Left ventricle myocardium inferior (tissue), 1 donor: ENCODE data around the gene BBOX1. TPM values are rescaled to one million over a fixed set of nuclear protein-coding genes. Genes with fewer than 3 reads are reported as not detected.

Experiments
- DNase-seq: peaks from one replicate; pipeline ENCODE4 v3.0.0-alpha.2; 2020
- H3K27ac ChIP-seq: fragments of 200-600 bp; replicated peaks from 2 replicates; pipeline ENCODE4 v1.8.0; 2021
- H3K27me3 ChIP-seq: fragments of 200-600 bp; 2 replicates; pipeline ENCODE4 v1.8.0; 2021; ENCODE audit warnings: low read depth
- H3K36me3 ChIP-seq: fragments of 200-600 bp; 2 replicates; pipeline ENCODE4 v1.8.0; 2021
- H3K4me1 ChIP-seq: fragments of 200-600 bp; 2 replicates; pipeline ENCODE4 v1.8.0; 2021
- H3K4me3 ChIP-seq: fragments of 200-600 bp; 2 replicates; pipeline ENCODE4 v1.8.0; 2021; ENCODE audit warnings: mild to moderate bottlenecking, moderate library complexity
- H3K9me3 ChIP-seq: fragments of 200-600 bp; replicated peaks from 2 replicates; pipeline ENCODE4 v1.8.0; 2021
- CTCF ChIP-seq: fragments of 200-600 bp; IDR thresholded peaks from 2 replicates; pipeline ENCODE4 v1.8.0; 2021; ENCODE audit warnings: antibody characterized with exemption, mild to moderate bottlenecking, borderline replicate concordance
- intact Hi-C: fragments of 100-400 bp; cut with micrococcal nuclease; formaldehyde crosslinking; loops from one replicate; pipeline ENCODE4 v1.11.0; 2022
- total RNA-seq: library from RNA; stranded (reverse); fragmentation: NEBNext Ultra II Directional; extraction: Animal tissue kit (Norgen Biotek cat#: 25700); gene quantifications from one replicate; pipeline ENCODE4 v1.2.1, GENCODE V29; 2021
- donor health status: DM: no; HTN: yes; CAD: no; lungs with severe emphysema.

The BBOX1 gene
- total RNA-seq, 1 donor from 2014 or later = not detected

- H3K27me3 ChIP-seq = no peaks in the 10 kb centered on the region
- peaks cover 28% of the 10 kb centered on the region for H3K9me3 ChIP-seq
- TF ChIP-seq CTCF = no peak
- no peak for DNase-seq
- no peaks in the 10 kb centered on the region for H3K4me1 ChIP-seq
- intact Hi-C loops = no loop called here
- H3K27ac ChIP-seq = no peak overlapping the region
- no peaks in the 10 kb centered on the region for H3K36me3 ChIP-seq
- H3K4me3 ChIP-seq = no peak overlapping the region
Measured at GRCh38 chr11:27094120-27094519, 53.5 kb downstream of the BBOX1 start.

GRCh38 chr11:27095059-27095458 lies 54.4 kb downstream of the BBOX1 start:
- DNase-seq = no peak
- H3K4me1 ChIP-seq = no peaks in the 10 kb centered on the region
- peak overlapping the region; percentile 22 for H3K27ac ChIP-seq
- peaks cover 19% of the 10 kb centered on the region for H3K9me3 ChIP-seq
- H3K4me3 ChIP-seq = no peak overlapping the region
- H3K36me3 ChIP-seq = no peaks in the 10 kb centered on the region
- intact Hi-C loops = no loop called here
- H3K27me3 ChIP-seq = no peaks in the 10 kb centered on the region
- no peak for TF ChIP-seq CTCF

GRCh38 chr11:27095887-27096286 lies 55.3 kb downstream of the BBOX1 start:
- H3K27ac ChIP-seq = no peak overlapping the region

DNA sequence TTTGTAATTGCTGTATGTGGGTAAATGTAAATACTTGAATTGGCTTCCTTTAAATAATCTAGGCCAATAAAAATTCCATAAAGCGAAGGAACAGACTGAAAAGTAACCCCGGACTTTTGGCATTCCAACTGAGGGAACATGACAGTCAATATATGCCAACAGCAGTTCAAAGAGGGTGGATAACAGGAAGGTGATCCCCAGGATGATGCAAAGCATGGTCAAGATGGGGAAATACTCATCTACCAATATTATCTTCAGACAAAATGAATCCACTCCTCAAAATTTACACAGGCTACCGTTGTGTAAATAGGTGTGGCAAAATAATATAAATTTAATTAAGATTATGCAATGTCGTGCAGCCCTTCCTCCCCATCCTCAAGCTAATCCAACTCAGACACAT lies 56.9 kb downstream of the BBOX1 start:
- Histone ChIP-seq H3K9me3 (no peaks in the 10 kb centered on the region), H3K4me1 (no peaks in the 10 kb centered on the region), H3K27me3 (no peaks in the 10 kb centered on the region), H3K4me3 (no peak overlapping the region), H3K36me3 (no peaks in the 10 kb centered on the region), H3K27ac (no peak overlapping the region)
- intact Hi-C loops = no loop called here
- no peak for DNase-seq
- TF ChIP-seq CTCF = no peak

More at GRCh38 chr11:27095887-27096286, 55.3 kb downstream of the BBOX1 start:
- peaks cover 11% of the 10 kb centered on the region for H3K9me3 ChIP-seq
- no peaks in the 10 kb centered on the region for H3K36me3 ChIP-seq
- no peaks in the 10 kb centered on the region for H3K4me1 ChIP-seq
- no peaks in the 10 kb centered on the region for H3K27me3 ChIP-seq
- intact Hi-C loops = no loop called here
- H3K4me3 ChIP-seq = no peak overlapping the region
- DNase-seq = no peak
- TF ChIP-seq CTCF = no peak

GRCh38 chr11:27100534-27100933 lies 59.9 kb downstream of the BBOX1 start:
- H3K4me1 ChIP-seq = no peaks in the 10 kb centered on the region
- intact Hi-C loops = no loop called here
- DNase-seq = no peak
- H3K27ac ChIP-seq = no peak overlapping the region
- H3K36me3 ChIP-seq = no peaks in the 10 kb centered on the region
- no peaks in the 10 kb centered on the region for H3K27me3 ChIP-seq
- no peaks in the 10 kb centered on the region for H3K9me3 ChIP-seq
- no peak for TF ChIP-seq CTCF
- no peak overlapping the region for H3K4me3 ChIP-seq

DNA sequence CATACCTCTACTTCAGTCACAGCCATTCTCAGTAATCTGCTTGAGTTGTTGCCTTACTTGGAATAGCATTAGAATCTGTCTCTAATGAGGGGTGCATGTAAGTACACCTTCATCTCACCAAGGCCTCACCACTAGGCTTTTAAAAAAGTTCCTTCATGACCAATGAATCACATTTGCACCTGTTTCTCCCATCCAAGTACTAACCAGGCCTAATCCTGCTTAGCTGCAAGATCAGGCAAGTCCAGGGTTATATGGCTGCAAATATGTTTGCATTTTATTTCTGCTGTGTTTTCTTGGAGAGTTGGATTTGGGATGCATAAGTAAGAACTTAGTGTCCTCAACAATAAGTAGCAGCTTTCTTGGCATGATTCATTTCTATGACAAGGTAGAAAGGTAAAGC lies 66.9 kb downstream of the BBOX1 start:
- intact Hi-C loops = no loop called here
- H3K27ac ChIP-seq = no peak overlapping the region
- no peaks in the 10 kb centered on the region for H3K4me1 ChIP-seq
- H3K36me3 ChIP-seq = no peaks in the 10 kb centered on the region
- no peak for TF ChIP-seq CTCF
- no peaks in the 10 kb centered on the region for H3K9me3 ChIP-seq
- no peak for DNase-seq
- H3K4me3 ChIP-seq = no peak overlapping the region
- no peaks in the 10 kb centered on the region for H3K27me3 ChIP-seq
